ENCODE data around the gene PRAC2. TPM values are rescaled to one million over a fixed set of nuclear protein-coding genes. Genes with fewer than 3 reads are reported as not detected.

Gene PRAC2
- total RNA-seq, 1 donor, result not detected

DNA sequence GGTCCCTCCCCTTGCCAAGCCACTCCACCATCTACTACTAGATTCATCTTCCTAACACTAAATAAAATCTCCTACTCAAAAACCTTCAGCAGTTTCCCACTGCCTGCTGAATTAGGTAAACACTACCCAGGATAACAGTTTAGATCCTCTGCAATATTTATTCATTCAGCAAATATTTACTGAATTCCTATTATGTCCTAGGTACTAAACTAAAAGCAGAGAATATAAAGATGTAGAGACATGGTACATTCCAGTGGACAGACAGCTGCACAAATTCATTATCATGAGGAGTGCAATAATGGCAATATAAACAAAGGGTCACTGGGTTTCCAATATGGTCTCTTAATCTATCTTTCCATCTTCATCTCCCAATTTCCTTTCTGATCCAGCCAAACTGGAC, 36.3 kb downstream of the PRAC2 start:
- no peak for DNase-seq (ENCODE audit: low read depth)
- TF ChIP-seq, protein P1, sequence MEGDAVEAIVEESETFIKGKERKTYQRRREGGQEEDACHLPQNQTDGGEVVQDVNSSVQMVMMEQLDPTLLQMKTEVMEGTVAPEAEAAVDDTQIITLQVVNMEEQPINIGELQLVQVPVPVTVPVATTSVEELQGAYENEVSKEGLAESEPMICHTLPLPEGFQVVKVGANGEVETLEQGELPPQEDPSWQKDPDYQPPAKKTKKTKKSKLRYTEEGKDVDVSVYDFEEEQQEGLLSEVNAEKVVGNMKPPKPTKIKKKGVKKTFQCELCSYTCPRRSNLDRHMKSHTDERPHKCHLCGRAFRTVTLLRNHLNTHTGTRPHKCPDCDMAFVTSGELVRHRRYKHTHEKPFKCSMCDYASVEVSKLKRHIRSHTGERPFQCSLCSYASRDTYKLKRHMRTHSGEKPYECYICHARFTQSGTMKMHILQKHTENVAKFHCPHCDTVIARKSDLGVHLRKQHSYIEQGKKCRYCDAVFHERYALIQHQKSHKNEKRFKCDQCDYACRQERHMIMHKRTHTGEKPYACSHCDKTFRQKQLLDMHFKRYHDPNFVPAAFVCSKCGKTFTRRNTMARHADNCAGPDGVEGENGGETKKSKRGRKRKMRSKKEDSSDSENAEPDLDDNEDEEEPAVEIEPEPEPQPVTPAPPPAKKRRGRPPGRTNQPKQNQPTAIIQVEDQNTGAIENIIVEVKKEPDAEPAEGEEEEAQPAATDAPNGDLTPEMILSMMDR (IDR thresholded peaks at IDR 0.05; ENCODE audit: insufficient read depth, low read length), result no peak
- no peak overlapping the region for H3K4me3 ChIP-seq (ENCODE audit: low read depth, low read length)

DNA sequence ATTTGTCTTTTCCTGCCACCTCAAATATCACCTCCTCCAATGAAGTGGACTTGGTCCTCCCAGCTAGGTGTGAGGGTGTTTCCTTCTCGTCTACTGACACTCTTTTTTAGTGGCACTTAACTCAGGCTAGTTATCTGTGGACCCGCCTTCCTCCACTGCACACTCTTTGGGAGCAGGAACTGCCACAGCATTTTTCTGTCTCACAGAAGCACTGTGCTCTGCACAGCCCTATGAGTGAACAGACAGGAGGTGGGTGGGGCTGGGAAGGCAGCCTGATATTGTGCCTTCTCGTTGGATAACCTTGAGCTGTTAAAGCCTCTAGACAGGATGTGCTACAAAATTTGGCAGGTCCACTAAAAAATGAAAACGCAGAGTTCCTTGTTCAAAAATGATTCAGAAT, 37.4 kb downstream of the PRAC2 start:
- no peak for DNase-seq (ENCODE audit: low read depth)
- TF ChIP-seq, protein P1 (IDR thresholded peaks at IDR 0.05; ENCODE audit: insufficient read depth, low read length), result no peak
- H3K4me3 ChIP-seq (ENCODE audit: low read depth, low read length), result no peak overlapping the region

DNA sequence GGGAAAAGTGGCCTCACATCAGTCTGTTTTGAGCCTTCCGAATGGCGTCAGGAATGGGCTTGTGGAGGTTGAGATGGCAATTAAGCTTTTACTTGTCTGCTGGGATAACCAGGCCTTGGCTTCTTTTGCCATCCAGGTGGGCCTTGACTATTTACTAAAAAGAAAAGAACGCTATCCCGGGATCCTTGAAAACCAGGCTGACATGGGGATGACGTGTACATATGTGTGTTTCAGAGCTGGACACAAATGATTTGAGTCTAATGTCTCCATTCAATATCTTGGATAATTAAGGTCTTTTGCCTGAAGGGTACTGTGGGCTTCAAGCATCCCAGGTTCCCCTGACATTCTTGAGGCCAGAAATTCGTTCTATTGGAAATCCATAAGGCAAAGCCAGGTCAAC, 38.1 kb downstream of the PRAC2 start:
- TF ChIP-seq, protein P1 (IDR thresholded peaks at IDR 0.05; ENCODE audit: insufficient read depth, low read length), result no peak
- no peak overlapping the region for H3K4me3 ChIP-seq (ENCODE audit: low read depth, low read length)
- DNase-seq (ENCODE audit: low read depth), result no peak

DNA sequence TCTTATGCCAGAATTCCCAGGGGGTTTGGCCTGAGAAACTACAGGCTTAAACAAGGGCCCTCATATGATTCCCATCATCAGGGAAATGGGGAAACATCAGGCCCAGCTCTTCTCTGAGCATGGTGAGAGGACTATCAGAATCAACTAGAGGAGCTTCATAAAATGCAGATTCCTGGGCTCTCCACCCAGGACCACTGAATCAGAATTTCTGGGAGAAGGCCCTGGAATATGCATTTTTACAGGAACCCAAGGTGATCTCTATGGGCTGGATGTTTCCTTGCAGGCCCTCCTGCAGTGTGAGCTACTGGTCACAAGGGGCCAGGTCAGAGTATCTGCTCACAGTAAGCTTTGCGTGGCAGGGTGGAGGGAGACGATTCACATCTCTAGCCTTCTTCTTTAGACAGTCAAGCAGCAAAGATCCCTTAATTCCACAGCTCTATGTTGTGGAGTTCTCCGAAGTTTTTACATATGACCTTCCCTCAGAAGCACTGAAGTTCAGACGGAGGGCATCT, 44.3 kb downstream of the PRAC2 start:
- no peak overlapping the region for H3K4me3 ChIP-seq (ENCODE audit: low read depth, low read length)
- TF ChIP-seq, protein P1 (IDR thresholded peaks at IDR 0.05; ENCODE audit: insufficient read depth, low read length), result no peak
- DNase-seq (ENCODE audit: low read depth), result no peak

DNA sequence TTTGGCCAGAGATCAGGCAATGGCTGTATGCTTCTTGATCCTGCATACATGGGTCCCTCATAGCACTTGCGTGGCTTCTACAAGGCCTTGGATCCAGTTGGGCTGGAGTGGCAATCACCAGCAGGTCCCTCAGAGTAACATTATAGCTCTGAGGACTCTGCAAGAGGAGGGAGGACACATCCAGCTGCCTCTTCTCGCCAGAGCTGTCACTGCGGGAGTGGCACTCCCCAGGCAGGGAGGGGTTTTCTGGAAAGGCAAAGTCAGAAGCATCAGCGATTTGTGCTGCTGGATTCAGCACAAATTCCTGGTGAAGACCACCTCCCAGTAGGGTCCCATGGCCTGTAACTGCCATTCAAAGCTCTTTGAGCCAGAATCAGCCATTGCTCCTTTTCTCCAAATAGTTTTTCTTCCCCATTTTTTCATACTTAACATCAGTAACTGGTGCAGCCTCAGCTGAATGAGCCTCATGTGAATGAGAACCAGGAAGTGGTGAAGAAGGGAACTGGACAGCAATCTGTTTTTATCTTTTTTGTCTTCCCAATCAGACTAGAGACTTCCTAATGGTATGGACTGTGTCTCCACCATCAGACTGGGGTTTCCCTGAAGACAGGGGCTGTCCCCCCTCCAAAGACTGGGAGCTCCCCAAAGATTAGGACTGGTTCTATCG, 46.2 kb downstream of the PRAC2 start:
- DNase-seq (ENCODE audit: low read depth), result no peak
- TF ChIP-seq, protein P1 (IDR thresholded peaks at IDR 0.05; ENCODE audit: insufficient read depth, low read length), result no peak
- no peak overlapping the region for H3K4me3 ChIP-seq (ENCODE audit: low read depth, low read length)

DNA sequence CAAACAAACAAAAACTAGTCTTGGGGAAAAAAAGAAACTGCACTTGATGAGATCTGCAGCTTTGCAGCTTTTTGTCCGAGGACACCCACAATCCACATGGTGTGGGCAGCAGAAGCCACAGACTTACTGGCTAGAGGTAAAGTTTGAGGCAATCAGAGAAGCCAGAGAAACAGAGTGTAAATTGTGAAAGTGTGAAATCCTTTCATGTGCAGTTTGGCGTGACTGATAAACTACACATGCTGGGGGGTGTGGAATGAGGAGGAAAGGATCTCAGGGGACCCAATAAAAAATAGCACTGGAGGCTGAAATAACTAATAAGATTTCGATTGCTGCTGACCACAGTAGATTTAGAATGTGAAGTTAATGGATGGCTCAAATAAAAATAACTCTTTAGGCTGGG, 48.0 kb downstream of the PRAC2 start:
- TF ChIP-seq, protein P1 (IDR thresholded peaks at IDR 0.05; ENCODE audit: insufficient read depth, low read length), result no peak
- no peak overlapping the region for H3K4me3 ChIP-seq (ENCODE audit: low read depth, low read length)
- no peak for DNase-seq (ENCODE audit: low read depth)

DNA sequence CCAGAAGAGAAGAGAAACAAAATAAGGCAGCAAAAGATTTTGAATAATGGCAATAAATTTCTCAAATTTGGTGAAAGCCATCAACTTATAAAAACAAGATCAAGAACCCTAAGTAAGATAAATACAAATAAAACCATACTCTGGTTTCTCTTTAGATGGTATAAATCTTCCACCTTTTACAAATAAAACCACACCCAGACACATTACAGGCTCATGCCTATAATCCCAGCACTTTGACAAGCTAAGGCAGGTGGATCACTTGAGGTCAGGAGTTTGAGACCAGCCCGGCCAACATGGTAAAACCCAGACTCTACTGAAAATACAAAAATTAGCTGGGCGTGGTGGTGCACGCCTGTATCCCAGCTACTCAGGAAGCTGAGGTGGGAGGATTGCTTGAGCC, 50.3 kb downstream of the PRAC2 start:
- no peak for DNase-seq (ENCODE audit: low read depth)
- TF ChIP-seq, protein P1 (IDR thresholded peaks at IDR 0.05; ENCODE audit: insufficient read depth, low read length), result no peak
- H3K4me3 ChIP-seq (ENCODE audit: low read depth, low read length), result no peak overlapping the region
